ENCODE results near the gene KLC3. TPM values are rescaled to one million over a fixed set of nuclear protein-coding genes. Genes with fewer than 3 reads are reported as not detected.

The KLC3 gene
- total RNA-seq, 2 donors from 2014 or later, result 3.4 to 7.0 TPM

DNA sequence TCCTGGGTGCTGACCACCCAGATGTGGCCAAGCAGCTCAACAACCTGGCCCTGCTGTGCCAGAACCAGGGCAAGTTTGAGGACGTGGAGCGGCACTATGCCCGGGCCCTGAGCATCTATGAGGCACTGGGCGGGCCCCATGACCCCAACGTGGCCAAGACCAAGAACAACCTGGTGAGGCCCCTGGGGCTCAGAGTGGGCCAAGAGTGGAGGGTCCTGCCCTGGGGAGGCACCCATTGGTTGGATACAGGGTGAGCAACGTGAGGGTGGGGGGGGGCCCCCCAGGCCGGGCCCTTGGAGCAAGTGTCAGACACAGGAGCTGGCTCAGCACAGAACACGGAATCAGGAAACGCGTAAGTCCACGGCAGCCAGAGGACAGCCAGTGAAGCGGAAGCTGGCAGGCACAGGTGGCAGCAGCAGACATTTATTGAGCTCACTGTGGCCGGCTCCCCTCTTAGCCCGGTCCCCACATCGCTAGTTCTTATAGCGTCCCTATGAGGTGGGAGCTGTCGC is 8.9 kb downstream of the KLC3 start:
- Histone ChIP-seq H3K27ac (no peak overlapping the region), H3K27me3 (replicated peaks; ENCODE audit: insufficient read depth) (no peaks in the 10 kb centered on the region), H3K9me3 (no peaks in the 10 kb centered on the region), H3K36me3 (no peaks in the 10 kb centered on the region), H3K4me1 (replicated peaks) (no peaks in the 10 kb centered on the region), H3K4me3 (no peak overlapping the region)
- TF ChIP-seq CTCF (IDR thresholded peaks at IDR 0.05), result no peak
- TF ChIP-seq POLR2AphosphoS5 (IDR thresholded peaks at IDR 0.05), result no peak
- TF ChIP-seq POLR2A (IDR thresholded peaks at IDR 0.05), result no peak
- intact Hi-C loops (cut with DNase I), result no loop called here
- 90% methylated on average over 17 of the region's 17 CpGs for WGBS
- no peak for DNase-seq (ENCODE audit: low spot score)

- 90% methylated on average over 10 of the region's 17 CpGs for WGBS
- no peak for TF ChIP-seq CTCF (IDR thresholded peaks at IDR 0.05)
- no peak for TF ChIP-seq POLR2A (IDR thresholded peaks at IDR 0.05)
- no peak for TF ChIP-seq POLR2AphosphoS5 (IDR thresholded peaks at IDR 0.05)
- no peak overlapping the region for H3K27ac ChIP-seq
- H3K9me3 ChIP-seq, result no peaks in the 10 kb centered on the region
- intact Hi-C loops (cut with DNase I), result no loop called here
- no peaks in the 10 kb centered on the region for H3K4me1 ChIP-seq (replicated peaks)
- no peaks in the 10 kb centered on the region for H3K36me3 ChIP-seq
- no peak overlapping the region for H3K4me3 ChIP-seq
- no peaks in the 10 kb centered on the region for H3K27me3 ChIP-seq (replicated peaks; ENCODE audit: insufficient read depth)
- DNase-seq (ENCODE audit: low spot score), result no peak
Observed at GRCh38 chr19:45350477-45351058, 10.0 kb downstream of the KLC3 start.

DNA sequence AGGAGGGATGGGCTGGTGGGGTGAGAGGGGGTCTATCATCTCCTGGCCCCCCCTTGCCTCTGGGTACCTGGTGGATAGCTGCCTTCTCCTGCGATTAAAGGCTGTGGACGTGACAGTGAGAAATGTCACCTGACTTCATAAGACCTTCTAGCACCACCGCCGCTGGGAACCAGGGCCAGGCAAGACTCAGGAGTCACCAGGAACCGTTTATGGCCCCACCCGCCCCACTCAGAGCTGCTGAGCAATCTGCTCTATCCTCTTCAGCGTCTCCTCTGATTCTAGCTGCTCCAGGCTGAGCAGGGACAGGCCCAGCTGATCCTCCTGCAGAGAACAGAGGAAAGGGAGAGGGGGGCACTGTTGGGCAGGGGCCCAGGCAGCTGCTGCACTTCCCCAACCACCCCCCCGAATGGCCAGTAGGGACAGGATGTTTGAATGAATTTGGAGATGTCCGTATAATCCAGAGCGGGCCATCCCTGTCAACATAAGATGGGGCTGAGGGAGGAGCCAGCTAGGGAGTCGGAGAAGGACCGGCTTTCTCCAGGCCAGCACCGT is 10.9 kb downstream of the KLC3 start:
- no peaks in the 10 kb centered on the region for H3K27me3 ChIP-seq (replicated peaks; ENCODE audit: insufficient read depth)
- H3K27ac ChIP-seq, result no peak overlapping the region
- no peaks in the 10 kb centered on the region for H3K4me1 ChIP-seq (replicated peaks)
- DNase-seq (ENCODE audit: low spot score), result no peak
- H3K36me3 ChIP-seq, result no peaks in the 10 kb centered on the region
- WGBS, result 74% methylated on average over 13 of the region's 13 CpGs
- intact Hi-C loops (cut with DNase I), result no loop called here
- no peak overlapping the region for H3K4me3 ChIP-seq
- H3K9me3 ChIP-seq, result no peaks in the 10 kb centered on the region
- TF ChIP-seq CTCF (IDR thresholded peaks at IDR 0.05) (no peak), POLR2A (IDR thresholded peaks at IDR 0.05) (no peak), POLR2AphosphoS5 (IDR thresholded peaks at IDR 0.05) (no peak)

DNA sequence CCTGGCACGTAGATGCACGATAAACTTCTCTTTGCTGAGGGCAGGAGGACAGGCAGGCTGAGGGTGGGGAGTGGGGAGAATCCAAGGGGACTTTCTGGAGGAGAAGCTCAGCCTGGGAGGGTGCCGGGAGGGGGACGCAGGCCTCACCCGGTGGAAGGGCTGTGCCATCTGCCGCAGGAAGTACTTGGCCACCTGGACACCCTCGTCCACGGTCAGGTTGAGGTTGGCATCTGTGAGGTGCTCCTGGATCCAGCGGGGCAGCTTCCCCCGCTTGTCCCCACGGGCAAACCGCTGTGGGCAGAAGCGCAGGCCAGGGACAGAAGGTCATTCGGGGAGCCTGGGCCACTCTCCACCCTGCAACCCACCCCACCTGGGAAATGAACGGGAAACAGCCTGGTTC is 11.5 kb downstream of the KLC3 start:
- Histone ChIP-seq H3K27ac (no peak overlapping the region), H3K4me3 (no peak overlapping the region), H3K9me3 (no peaks in the 10 kb centered on the region), H3K27me3 (replicated peaks; ENCODE audit: insufficient read depth) (no peaks in the 10 kb centered on the region), H3K36me3 (no peaks in the 10 kb centered on the region), H3K4me1 (replicated peaks) (no peaks in the 10 kb centered on the region)
- intact Hi-C loops (cut with DNase I), result no loop called here
- no peak for DNase-seq (ENCODE audit: low spot score)
- TF ChIP-seq POLR2A (IDR thresholded peaks at IDR 0.05), result no peak
- no peak for TF ChIP-seq POLR2AphosphoS5 (IDR thresholded peaks at IDR 0.05)
- TF ChIP-seq CTCF (IDR thresholded peaks at IDR 0.05), result no peak
- WGBS, result 88% methylated on average over 15 of the region's 15 CpGs

DNA sequence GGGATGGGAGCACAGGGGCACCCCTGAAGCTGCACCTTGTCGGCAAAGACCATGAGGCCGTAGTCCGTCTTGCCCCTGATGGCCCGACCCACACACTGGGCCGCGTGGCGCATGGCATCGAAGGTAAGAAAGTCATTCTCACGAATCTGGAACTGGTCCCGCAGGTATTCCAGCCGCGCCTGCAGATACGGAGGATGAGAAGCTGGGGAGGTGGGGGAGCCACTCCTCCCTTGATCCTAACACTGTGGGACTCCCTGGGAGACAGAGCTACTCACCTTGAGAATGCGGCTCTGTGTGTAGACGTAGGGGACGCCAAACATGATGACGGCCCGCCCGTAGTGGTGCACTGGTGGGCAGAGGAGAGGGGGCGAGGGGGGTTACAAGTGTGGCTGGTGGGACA is 11.9 kb downstream of the KLC3 start:
- Histone ChIP-seq H3K27ac (no peak overlapping the region), H3K27me3 (replicated peaks; ENCODE audit: insufficient read depth) (no peaks in the 10 kb centered on the region), H3K9me3 (no peaks in the 10 kb centered on the region), H3K4me1 (replicated peaks) (no peaks in the 10 kb centered on the region), H3K36me3 (no peaks in the 10 kb centered on the region), H3K4me3 (no peak overlapping the region)
- WGBS, result 82% methylated on average over 20 of the region's 20 CpGs
- intact Hi-C loops (cut with DNase I), result no loop called here
- DNase-seq (ENCODE audit: low spot score), result no peak
- TF ChIP-seq CTCF (IDR thresholded peaks at IDR 0.05) (no peak), POLR2A (IDR thresholded peaks at IDR 0.05) (no peak), POLR2AphosphoS5 (IDR thresholded peaks at IDR 0.05) (no peak)
